Measurements from ENCODE around the gene UFSP2.

DNA sequence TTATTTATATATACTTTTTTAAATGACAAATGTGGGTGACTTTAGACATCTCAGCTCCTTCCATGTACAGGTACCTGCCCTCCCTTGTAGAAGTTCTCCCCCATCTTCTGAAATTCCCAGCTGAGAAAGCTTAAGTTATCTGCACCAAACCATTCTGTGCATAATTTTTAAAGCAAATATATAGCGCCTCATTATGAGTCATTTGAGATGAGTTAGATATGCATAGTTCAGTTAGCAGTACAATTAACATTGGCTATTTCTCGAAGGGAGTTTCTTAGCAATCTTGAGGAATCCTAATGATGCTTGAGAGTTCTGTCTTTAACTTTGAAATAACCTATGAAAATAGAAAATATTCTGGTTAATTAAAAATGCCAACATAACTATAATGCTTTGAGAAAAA, 19.4 kb upstream of the UFSP2 start:
- TF ChIP-seq, protein P1, sequence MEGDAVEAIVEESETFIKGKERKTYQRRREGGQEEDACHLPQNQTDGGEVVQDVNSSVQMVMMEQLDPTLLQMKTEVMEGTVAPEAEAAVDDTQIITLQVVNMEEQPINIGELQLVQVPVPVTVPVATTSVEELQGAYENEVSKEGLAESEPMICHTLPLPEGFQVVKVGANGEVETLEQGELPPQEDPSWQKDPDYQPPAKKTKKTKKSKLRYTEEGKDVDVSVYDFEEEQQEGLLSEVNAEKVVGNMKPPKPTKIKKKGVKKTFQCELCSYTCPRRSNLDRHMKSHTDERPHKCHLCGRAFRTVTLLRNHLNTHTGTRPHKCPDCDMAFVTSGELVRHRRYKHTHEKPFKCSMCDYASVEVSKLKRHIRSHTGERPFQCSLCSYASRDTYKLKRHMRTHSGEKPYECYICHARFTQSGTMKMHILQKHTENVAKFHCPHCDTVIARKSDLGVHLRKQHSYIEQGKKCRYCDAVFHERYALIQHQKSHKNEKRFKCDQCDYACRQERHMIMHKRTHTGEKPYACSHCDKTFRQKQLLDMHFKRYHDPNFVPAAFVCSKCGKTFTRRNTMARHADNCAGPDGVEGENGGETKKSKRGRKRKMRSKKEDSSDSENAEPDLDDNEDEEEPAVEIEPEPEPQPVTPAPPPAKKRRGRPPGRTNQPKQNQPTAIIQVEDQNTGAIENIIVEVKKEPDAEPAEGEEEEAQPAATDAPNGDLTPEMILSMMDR (IDR thresholded peaks at IDR 0.05; ENCODE audit: low read depth, low read length, missing input control): no peak
- no peak for TF ChIP-seq RAD21 (IDR thresholded peaks at IDR 0.05)
- no peak for TF ChIP-seq GABPA (IDR thresholded peaks at IDR 0.05 in 1 of 2, conservative IDR thresholded peaks at IDR 0.05 in 1 of 2)
- TF ChIP-seq, protein P2, sequence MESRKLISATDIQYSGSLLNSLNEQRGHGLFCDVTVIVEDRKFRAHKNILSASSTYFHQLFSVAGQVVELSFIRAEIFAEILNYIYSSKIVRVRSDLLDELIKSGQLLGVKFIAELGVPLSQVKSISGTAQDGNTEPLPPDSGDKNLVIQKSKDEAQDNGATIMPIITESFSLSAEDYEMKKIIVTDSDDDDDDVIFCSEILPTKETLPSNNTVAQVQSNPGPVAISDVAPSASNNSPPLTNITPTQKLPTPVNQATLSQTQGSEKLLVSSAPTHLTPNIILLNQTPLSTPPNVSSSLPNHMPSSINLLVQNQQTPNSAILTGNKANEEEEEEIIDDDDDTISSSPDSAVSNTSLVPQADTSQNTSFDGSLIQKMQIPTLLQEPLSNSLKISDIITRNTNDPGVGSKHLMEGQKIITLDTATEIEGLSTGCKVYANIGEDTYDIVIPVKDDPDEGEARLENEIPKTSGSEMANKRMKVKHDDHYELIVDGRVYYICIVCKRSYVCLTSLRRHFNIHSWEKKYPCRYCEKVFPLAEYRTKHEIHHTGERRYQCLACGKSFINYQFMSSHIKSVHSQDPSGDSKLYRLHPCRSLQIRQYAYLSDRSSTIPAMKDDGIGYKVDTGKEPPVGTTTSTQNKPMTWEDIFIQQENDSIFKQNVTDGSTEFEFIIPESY (IDR thresholded peaks at IDR 0.05): no peak
- TF ChIP-seq, protein P3, sequence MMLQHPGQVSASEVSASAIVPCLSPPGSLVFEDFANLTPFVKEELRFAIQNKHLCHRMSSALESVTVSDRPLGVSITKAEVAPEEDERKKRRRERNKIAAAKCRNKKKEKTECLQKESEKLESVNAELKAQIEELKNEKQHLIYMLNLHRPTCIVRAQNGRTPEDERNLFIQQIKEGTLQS (IDR thresholded peaks at IDR 0.05): no peak
- TF ChIP-seq EGR1 (IDR thresholded peaks at IDR 0.05; ENCODE audit: low read depth in 2 of 2): no peak

Data from liver (tissue), 3 donors.